Lower leg skin (tissue), 3 donors: ENCODE data around the gene BRSK1.

Experiments
- POLR2A ChIP-seq, 2 donors: fragments of 450-650 bp; IDR thresholded peaks; one replicate each; pipeline ENCODE4 v1.6.1; 2016 to 2017; ENCODE audit warnings: antibody characterized with exemption in 2 of 2, mild to moderate bottlenecking in 1 of 2, moderate library complexity in 1 of 2
- TF ChIP-seq, protein P1 (sequence below), 3 donors: fragments of 450-650 bp; IDR thresholded peaks; one replicate each; pipeline ENCODE4 v1.5.1; 2016; ENCODE audit warnings: antibody characterized with exemption in 3 of 3, mild to moderate bottlenecking in 3 of 3, moderate library complexity in 2 of 3

DNA sequence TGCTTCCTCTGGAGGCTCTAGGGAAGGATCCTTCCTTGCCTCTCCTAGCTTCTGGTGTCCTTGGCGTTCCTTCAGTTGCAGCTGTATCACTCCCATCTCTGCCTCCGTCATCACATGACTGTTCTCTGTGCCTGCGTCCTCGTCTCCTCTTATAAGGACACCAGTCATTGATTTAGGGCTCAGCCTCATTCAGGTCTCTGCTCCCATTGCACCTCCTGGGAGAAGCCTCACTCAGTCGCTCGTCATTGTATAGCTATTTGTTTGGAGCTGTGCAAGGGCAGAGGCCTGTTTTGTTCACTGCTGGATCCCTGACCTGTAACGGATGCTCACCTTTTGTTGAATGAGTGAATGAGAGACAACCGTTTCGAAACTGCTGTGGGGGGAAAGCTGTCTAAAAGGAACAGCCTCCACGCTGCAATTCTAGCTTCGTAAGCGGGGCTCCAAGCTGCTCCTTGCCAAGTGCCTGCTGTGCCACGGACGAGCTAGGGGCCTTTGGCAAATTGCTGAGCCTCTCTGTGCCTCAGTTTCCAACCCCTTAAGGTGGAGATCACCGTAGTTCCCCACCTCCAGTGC, 17.2 kb downstream of the BRSK1 start:
- TF ChIP-seq, protein P1, sequence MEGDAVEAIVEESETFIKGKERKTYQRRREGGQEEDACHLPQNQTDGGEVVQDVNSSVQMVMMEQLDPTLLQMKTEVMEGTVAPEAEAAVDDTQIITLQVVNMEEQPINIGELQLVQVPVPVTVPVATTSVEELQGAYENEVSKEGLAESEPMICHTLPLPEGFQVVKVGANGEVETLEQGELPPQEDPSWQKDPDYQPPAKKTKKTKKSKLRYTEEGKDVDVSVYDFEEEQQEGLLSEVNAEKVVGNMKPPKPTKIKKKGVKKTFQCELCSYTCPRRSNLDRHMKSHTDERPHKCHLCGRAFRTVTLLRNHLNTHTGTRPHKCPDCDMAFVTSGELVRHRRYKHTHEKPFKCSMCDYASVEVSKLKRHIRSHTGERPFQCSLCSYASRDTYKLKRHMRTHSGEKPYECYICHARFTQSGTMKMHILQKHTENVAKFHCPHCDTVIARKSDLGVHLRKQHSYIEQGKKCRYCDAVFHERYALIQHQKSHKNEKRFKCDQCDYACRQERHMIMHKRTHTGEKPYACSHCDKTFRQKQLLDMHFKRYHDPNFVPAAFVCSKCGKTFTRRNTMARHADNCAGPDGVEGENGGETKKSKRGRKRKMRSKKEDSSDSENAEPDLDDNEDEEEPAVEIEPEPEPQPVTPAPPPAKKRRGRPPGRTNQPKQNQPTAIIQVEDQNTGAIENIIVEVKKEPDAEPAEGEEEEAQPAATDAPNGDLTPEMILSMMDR (IDR thresholded peaks at IDR 0.05): no peak
- no peak for TF ChIP-seq POLR2A (IDR thresholded peaks at IDR 0.05)
